Measurements from ENCODE around the gene AFAP1. TPM values are rescaled to one million over a fixed set of nuclear protein-coding genes. Genes with fewer than 3 reads are reported as not detected.

The AFAP1 gene
- total and polyA plus RNA-seq, 2 donors (not counting 3 experiments of a cell fraction or from before 2014, with no cell fraction given): 32.3 to 103 TPM

DNA sequence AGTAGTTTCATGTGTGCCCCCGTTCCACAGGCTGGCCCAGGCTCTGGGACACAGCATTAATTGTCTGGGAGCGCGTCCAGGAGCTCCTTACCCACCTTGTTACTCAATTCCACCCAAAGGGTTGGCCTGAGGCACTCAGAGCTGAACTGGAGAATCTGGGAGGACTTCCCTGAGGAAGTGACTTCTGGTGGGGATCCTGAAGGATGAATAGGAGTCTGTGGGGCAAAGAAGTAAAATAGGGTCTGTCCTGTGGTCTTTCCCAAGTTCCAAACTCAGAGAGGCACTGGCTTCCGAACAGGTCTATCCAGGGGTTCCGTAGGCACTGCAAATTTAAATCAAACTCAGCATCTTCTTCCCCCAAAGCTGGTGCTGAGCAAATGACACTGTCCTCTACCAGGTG, 204.3 kb downstream of the AFAP1 start:
- H3K27me3 ChIP-seq (ENCODE audit: control insufficient read depth in 2 of 2, insufficient read depth in 2 of 2, low read length in 2 of 2): peaks cover 0 to 3% of the 10 kb centered on the region in 2 experiments
- H3K4me2 ChIP-seq (ENCODE audit: insufficient read depth, low read length): no peak overlapping the region
- dilution Hi-C loops (cut with MboI; ENCODE audit: extremely low pct_ligation_motif_present, low sequenced_read_pairs): no loop called here
- TF ChIP-seq JUN (IDR thresholded peaks at IDR 0.05; ENCODE audit: borderline replicate concordance, insufficient read depth, insufficient read length, low read depth) (no peak), POLR2AphosphoS5 (IDR thresholded peaks at IDR 0.05; ENCODE audit: insufficient read depth, low read depth, low read length) (no peak), FOS (IDR thresholded peaks at IDR 0.05; ENCODE audit: borderline replicate concordance, insufficient read depth, low read length) (no peak), EZH2 (IDR thresholded peaks at IDR 0.05; ENCODE audit: borderline replicate concordance, low read depth, low read length, severe bottlenecking) (no peak), POLR2A (IDR thresholded peaks at IDR 0.05; ENCODE audit: low read depth, low read length) (no peak), GATA2 (IDR thresholded peaks at IDR 0.05; ENCODE audit: insufficient read depth, insufficient read length, low read depth, low read length) (no peak), MYC (IDR thresholded peaks at IDR 0.05; ENCODE audit: low read depth, low read length) (no peak)
- TF ChIP-seq, protein P1, sequence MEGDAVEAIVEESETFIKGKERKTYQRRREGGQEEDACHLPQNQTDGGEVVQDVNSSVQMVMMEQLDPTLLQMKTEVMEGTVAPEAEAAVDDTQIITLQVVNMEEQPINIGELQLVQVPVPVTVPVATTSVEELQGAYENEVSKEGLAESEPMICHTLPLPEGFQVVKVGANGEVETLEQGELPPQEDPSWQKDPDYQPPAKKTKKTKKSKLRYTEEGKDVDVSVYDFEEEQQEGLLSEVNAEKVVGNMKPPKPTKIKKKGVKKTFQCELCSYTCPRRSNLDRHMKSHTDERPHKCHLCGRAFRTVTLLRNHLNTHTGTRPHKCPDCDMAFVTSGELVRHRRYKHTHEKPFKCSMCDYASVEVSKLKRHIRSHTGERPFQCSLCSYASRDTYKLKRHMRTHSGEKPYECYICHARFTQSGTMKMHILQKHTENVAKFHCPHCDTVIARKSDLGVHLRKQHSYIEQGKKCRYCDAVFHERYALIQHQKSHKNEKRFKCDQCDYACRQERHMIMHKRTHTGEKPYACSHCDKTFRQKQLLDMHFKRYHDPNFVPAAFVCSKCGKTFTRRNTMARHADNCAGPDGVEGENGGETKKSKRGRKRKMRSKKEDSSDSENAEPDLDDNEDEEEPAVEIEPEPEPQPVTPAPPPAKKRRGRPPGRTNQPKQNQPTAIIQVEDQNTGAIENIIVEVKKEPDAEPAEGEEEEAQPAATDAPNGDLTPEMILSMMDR (IDR thresholded peaks at IDR 0.05; ENCODE audit: extremely low read depth in 1 of 2, insufficient read depth in 1 of 2, low read depth in 1 of 2, low read length in 2 of 2): no peak
- TF ChIP-seq, protein P2, sequence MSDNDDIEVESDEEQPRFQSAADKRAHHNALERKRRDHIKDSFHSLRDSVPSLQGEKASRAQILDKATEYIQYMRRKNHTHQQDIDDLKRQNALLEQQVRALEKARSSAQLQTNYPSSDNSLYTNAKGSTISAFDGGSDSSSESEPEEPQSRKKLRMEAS (IDR thresholded peaks at IDR 0.05; ENCODE audit: insufficient read depth, insufficient read length): no peak
- no peaks in the 10 kb centered on the region for H4K20me1 ChIP-seq (replicated peaks; ENCODE audit: control insufficient read depth, extremely low read depth, insufficient read depth, low read length)
- no peaks in the 10 kb centered on the region for H3K79me2 ChIP-seq (ENCODE audit: control insufficient read depth, insufficient read depth, low read length)
- H3K4me3 ChIP-seq (replicated peaks in 1 of 3; ENCODE audit: insufficient read depth in 1 of 3, low read depth in 1 of 3, low read length in 3 of 3): no peak overlapping the region
- no peak overlapping the region for H3K9ac ChIP-seq (replicated peaks; ENCODE audit: extremely low read depth, insufficient read depth, low read length)
- CTCF ChIA-PET: interaction anchor here (1.0 to 1.6 kb wide), 2 partner anchors 15 to 67 kb away, joined by 3 read pairs; no protein-coding TSS in a partner anchor
- no peaks in the 10 kb centered on the region for H3K9me3 ChIP-seq (replicated peaks; ENCODE audit: control insufficient read depth, insufficient read depth, low read length)
- H2AFZ ChIP-seq (ENCODE audit: low read depth, low read length): no peak overlapping the region
- no TSS peak for BruUV-seq (replicated peaks)
- H3K36me3 ChIP-seq (ENCODE audit: control insufficient read depth in 2 of 2, extremely low read depth in 1 of 2, insufficient read depth in 2 of 2, low read length in 2 of 2): no peaks in the 10 kb centered on the region
- no peaks in the 10 kb centered on the region for H3K4me1 ChIP-seq (ENCODE audit: control insufficient read depth, extremely low read depth, insufficient read depth, low read length)
- no peaks in the 10 kb centered on the region for H3K9me1 ChIP-seq (replicated peaks; ENCODE audit: control insufficient read depth, extremely low read depth, insufficient read depth, low read length)
- intact Hi-C loops (cut with micrococcal nuclease): no loop called here
- no peak for DNase-seq (ENCODE audit: low read depth, low spot score)
- no peak for FAIRE-seq
- POLR2A ChIA-PET: no interaction called here
- no peak overlapping the region for H3K27ac ChIP-seq (ENCODE audit: insufficient read depth, low read depth, low read length)
